Measurements from ENCODE around the gene EHBP1.

Gene EHBP1

GRCh38 chr2:62705007-62705829 is at the start of gene EHBP1:
EHBP1 (plus strand) TSS chr2:62705713; CDS start chr2:62707192, 1,479 bp downstream.
- DNase-seq (ENCODE audit: low read depth) = peak; percentile 100

- no peak for DNase-seq (ENCODE audit: low read depth)
These were observed 47.7 kb upstream of the EHBP1 start for GRCh38 chr2:62657783-62658182.

GRCh38 chr2:62658891-62659290 is 46.6 kb upstream of the EHBP1 start:
- DNase-seq (ENCODE audit: low read depth) = no peak

- DNase-seq (ENCODE audit: low read depth) = no peak
These were observed 45.4 kb upstream of the EHBP1 start for GRCh38 chr2:62660087-62660486.

- DNase-seq (ENCODE audit: low read depth) = peak; percentile 95
These were observed 44.8 kb upstream of the EHBP1 start for GRCh38 chr2:62660582-62661262.

- no peak for DNase-seq (ENCODE audit: low read depth)
These were observed 44.3 kb upstream of the EHBP1 start for GRCh38 chr2:62661263-62661635.

GRCh38 chr2:62662131-62662530 is 43.4 kb upstream of the EHBP1 start:
- DNase-seq (ENCODE audit: low read depth) = no peak

- DNase-seq (ENCODE audit: low read depth) = no peak
These were observed 43.0 kb upstream of the EHBP1 start for GRCh38 chr2:62662554-62662953.

- DNase-seq (ENCODE audit: low read depth) = no peak
These were observed 42.1 kb upstream of the EHBP1 start for GRCh38 chr2:62663411-62663810.

GRCh38 chr2:62663920-62664795 is 41.4 kb upstream of the EHBP1 start:
- DNase-seq (ENCODE audit: low read depth) = no peak

GRCh38 chr2:62665446-62665845 is 40.1 kb upstream of the EHBP1 start:
- no peak for DNase-seq (ENCODE audit: low read depth)

- DNase-seq (ENCODE audit: low read depth) = no peak
These were observed 36.3 kb upstream of the EHBP1 start for GRCh38 chr2:62669180-62669579.

- peak; percentile 63 for DNase-seq (ENCODE audit: low read depth)
These were observed 32.9 kb upstream of the EHBP1 start for GRCh38 chr2:62672601-62673000.

- DNase-seq (ENCODE audit: low read depth) = no peak
These were observed 30.5 kb upstream of the EHBP1 start for GRCh38 chr2:62675062-62675461.

GRCh38 chr2:62685256-62685655 is 20.3 kb upstream of the EHBP1 start:
- DNase-seq (ENCODE audit: low read depth) = no peak

GRCh38 chr2:62686012-62686685 is 19.4 kb upstream of the EHBP1 start:
- DNase-seq (ENCODE audit: low read depth) = no peak

GRCh38 chr2:62687636-62688035 is 17.9 kb upstream of the EHBP1 start:
- DNase-seq (ENCODE audit: low read depth) = no peak

GRCh38 chr2:62688771-62689170 is 16.7 kb upstream of the EHBP1 start:
- DNase-seq (ENCODE audit: low read depth) = no peak

- DNase-seq (ENCODE audit: low read depth) = no peak
These were observed 14.3 kb upstream of the EHBP1 start for GRCh38 chr2:62691186-62691585.

GRCh38 chr2:62692225-62692624 is 13.3 kb upstream of the EHBP1 start:
- no peak for DNase-seq (ENCODE audit: low read depth)

- DNase-seq (ENCODE audit: low read depth) = no peak
These were observed 6.9 kb upstream of the EHBP1 start for GRCh38 chr2:62698653-62699052.

GRCh38 chr2:62704654-62705006 is 883 bp upstream of the EHBP1 start:
- DNase-seq (ENCODE audit: low read depth) = no peak
